ENCODE measurements around the gene TEX14.
"Not testable (repeated sequence)": the region's sequence is repeated elsewhere in the genome, so short reads cannot be mapped to it uniquely, and the experiment has no call there.

The TEX14 gene

GRCh38 chr17:58586009-58586644, 105.7 kb downstream of the TEX14 start:
- H3K27ac ChIP-seq (ENCODE audit: low read depth in 2 of 2, low read length in 2 of 2) = no peak overlapping the region

DNA sequence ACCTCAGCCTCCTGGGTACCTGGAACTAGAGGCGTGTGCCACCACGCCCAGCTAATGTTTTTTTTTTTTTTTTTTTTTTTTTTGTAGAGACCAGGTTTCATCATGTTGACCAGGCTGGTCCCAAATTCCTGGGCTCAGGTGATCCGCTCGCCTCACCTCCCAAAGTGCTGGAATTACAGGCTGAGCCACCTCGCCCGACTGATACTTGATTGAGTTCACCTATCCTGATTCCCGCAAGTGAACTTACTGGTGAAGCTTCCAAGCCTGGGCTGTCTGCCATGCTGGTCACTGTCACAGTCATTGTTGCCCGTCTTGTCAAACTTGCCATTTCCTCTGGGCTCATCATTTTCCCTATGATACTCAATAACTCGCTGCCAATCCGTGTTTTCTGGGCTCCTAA, 106.3 kb downstream of the TEX14 start:
- no peaks in the 10 kb centered on the region for H3K9me3 ChIP-seq (ENCODE audit: control insufficient read depth in 2 of 2, low read length in 2 of 2)
- no peaks in the 10 kb centered on the region for H3K36me3 ChIP-seq (ENCODE audit: control insufficient read depth in 2 of 2, insufficient read depth in 2 of 2, low read length in 2 of 2)
- peaks cover 0 to 3% of the 10 kb centered on the region in 2 donors for H3K27me3 ChIP-seq (ENCODE audit: control insufficient read depth in 2 of 2, insufficient read depth in 2 of 2, low read length in 2 of 2)
- no peak overlapping the region for H3K4me3 ChIP-seq (ENCODE audit: low read length in 2 of 2)
- no peak overlapping the region for H3K9ac ChIP-seq (ENCODE audit: low read depth in 1 of 2, low read length in 2 of 2)
- H3K27ac ChIP-seq (ENCODE audit: low read depth in 2 of 2, low read length in 2 of 2) = no peak overlapping the region
- no peaks in the 10 kb centered on the region for H3K4me1 ChIP-seq (ENCODE audit: control insufficient read depth in 2 of 2, insufficient read depth in 2 of 2, low read length in 2 of 2)

More at GRCh38 chr17:58586009-58586644, 105.7 kb downstream of the TEX14 start:
- no peak overlapping the region for H3K9ac ChIP-seq (ENCODE audit: low read depth in 1 of 2, low read length in 2 of 2)
- no peaks in the 10 kb centered on the region for H3K9me3 ChIP-seq (ENCODE audit: control insufficient read depth in 2 of 2, low read length in 2 of 2)
- no peak overlapping the region for H3K4me3 ChIP-seq (ENCODE audit: low read length in 2 of 2)
- H3K27me3 ChIP-seq (ENCODE audit: control insufficient read depth in 2 of 2, insufficient read depth in 2 of 2, low read length in 2 of 2) = peaks cover 0 to 3% of the 10 kb centered on the region in 2 donors
- H3K4me1 ChIP-seq (ENCODE audit: control insufficient read depth in 2 of 2, insufficient read depth in 2 of 2, low read length in 2 of 2) = no peaks in the 10 kb centered on the region
- H3K36me3 ChIP-seq (ENCODE audit: control insufficient read depth in 2 of 2, insufficient read depth in 2 of 2, low read length in 2 of 2) = no peaks in the 10 kb centered on the region

GRCh38 chr17:58583486-58583885, 108.4 kb downstream of the TEX14 start:
- H3K27me3 ChIP-seq (ENCODE audit: control insufficient read depth in 2 of 2, insufficient read depth in 2 of 2, low read length in 2 of 2) = peaks cover 0 to 3% of the 10 kb centered on the region in 2 donors
- no peak overlapping the region for H3K27ac ChIP-seq (ENCODE audit: low read depth in 2 of 2, low read length in 2 of 2)
- H3K36me3 ChIP-seq (ENCODE audit: control insufficient read depth in 2 of 2, insufficient read depth in 2 of 2, low read length in 2 of 2) = no peaks in the 10 kb centered on the region
- H3K9ac ChIP-seq (ENCODE audit: low read depth in 1 of 2, low read length in 2 of 2) = no peak overlapping the region
- no peaks in the 10 kb centered on the region for H3K4me1 ChIP-seq (ENCODE audit: control insufficient read depth in 2 of 2, insufficient read depth in 2 of 2, low read length in 2 of 2)
- H3K4me3 ChIP-seq (ENCODE audit: low read length in 2 of 2) = no peak overlapping the region
- H3K9me3 ChIP-seq (ENCODE audit: control insufficient read depth in 2 of 2, low read length in 2 of 2) = no peaks in the 10 kb centered on the region

- not testable (repeated sequence) for H3K27me3 ChIP-seq (ENCODE audit: control insufficient read depth in 2 of 2, insufficient read depth in 2 of 2, low read length in 2 of 2); H3K4me3 ChIP-seq (ENCODE audit: low read length in 2 of 2); H3K9ac ChIP-seq (ENCODE audit: low read depth in 1 of 2, low read length in 2 of 2); H3K36me3 ChIP-seq (ENCODE audit: control insufficient read depth in 2 of 2, insufficient read depth in 2 of 2, low read length in 2 of 2); H3K4me1 ChIP-seq (ENCODE audit: control insufficient read depth in 2 of 2, insufficient read depth in 2 of 2, low read length in 2 of 2); H3K9me3 ChIP-seq (ENCODE audit: control insufficient read depth in 2 of 2, low read length in 2 of 2); H3K27ac ChIP-seq (ENCODE audit: low read depth in 2 of 2, low read length in 2 of 2)
Observed at GRCh38 chr17:58582718-58583117, 109.1 kb downstream of the TEX14 start.

GRCh38 chr17:58580671-58581070, 111.2 kb downstream of the TEX14 start:
- no peak overlapping the region for H3K4me3 ChIP-seq (ENCODE audit: low read length in 2 of 2)
- H3K9ac ChIP-seq (ENCODE audit: low read depth in 1 of 2, low read length in 2 of 2) = no peak overlapping the region
- no peaks in the 10 kb centered on the region for H3K4me1 ChIP-seq (ENCODE audit: control insufficient read depth in 2 of 2, insufficient read depth in 2 of 2, low read length in 2 of 2)
- no peaks in the 10 kb centered on the region for H3K9me3 ChIP-seq (ENCODE audit: control insufficient read depth in 2 of 2, low read length in 2 of 2)
- no peaks in the 10 kb centered on the region for H3K36me3 ChIP-seq (ENCODE audit: control insufficient read depth in 2 of 2, insufficient read depth in 2 of 2, low read length in 2 of 2)
- H3K27me3 ChIP-seq (ENCODE audit: control insufficient read depth in 2 of 2, insufficient read depth in 2 of 2, low read length in 2 of 2) = peaks cover 0 to 3% of the 10 kb centered on the region in 2 donors
- no peak overlapping the region for H3K27ac ChIP-seq (ENCODE audit: low read depth in 2 of 2, low read length in 2 of 2)

DNA sequence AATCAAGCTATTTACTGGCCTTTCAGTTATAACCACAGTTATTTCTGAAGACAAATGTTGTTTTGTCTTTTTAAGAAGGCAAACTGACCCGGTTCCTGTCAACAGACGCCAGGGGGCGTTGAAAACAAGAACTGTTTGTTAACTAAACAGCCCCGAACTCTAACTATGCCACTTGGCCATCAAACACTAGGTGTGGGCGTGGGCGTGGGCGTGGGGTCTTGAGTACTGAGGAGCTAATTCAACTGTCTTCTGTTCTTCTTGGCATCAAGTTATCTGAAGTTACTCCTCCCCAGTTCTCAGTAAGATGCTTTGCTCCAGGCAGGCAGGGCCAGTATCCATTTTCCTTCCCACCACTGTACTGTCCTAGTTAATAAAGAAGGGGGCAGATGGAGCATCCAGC, 114.1 kb downstream of the TEX14 start:
- Histone ChIP-seq H3K27ac (ENCODE audit: low read depth in 2 of 2, low read length in 2 of 2) (no peak overlapping the region), H3K9ac (ENCODE audit: low read depth in 1 of 2, low read length in 2 of 2) (no peak overlapping the region), H3K9me3 (ENCODE audit: control insufficient read depth in 2 of 2, low read length in 2 of 2) (no peaks in the 10 kb centered on the region), H3K4me1 (ENCODE audit: control insufficient read depth in 2 of 2, insufficient read depth in 2 of 2, low read length in 2 of 2) (no peaks in the 10 kb centered on the region), H3K27me3 (ENCODE audit: control insufficient read depth in 2 of 2, insufficient read depth in 2 of 2, low read length in 2 of 2) (no peaks in the 10 kb centered on the region), H3K4me3 (ENCODE audit: low read length in 2 of 2) (no peak overlapping the region), H3K36me3 (ENCODE audit: control insufficient read depth in 2 of 2, insufficient read depth in 2 of 2, low read length in 2 of 2) (no peaks in the 10 kb centered on the region)

DNA sequence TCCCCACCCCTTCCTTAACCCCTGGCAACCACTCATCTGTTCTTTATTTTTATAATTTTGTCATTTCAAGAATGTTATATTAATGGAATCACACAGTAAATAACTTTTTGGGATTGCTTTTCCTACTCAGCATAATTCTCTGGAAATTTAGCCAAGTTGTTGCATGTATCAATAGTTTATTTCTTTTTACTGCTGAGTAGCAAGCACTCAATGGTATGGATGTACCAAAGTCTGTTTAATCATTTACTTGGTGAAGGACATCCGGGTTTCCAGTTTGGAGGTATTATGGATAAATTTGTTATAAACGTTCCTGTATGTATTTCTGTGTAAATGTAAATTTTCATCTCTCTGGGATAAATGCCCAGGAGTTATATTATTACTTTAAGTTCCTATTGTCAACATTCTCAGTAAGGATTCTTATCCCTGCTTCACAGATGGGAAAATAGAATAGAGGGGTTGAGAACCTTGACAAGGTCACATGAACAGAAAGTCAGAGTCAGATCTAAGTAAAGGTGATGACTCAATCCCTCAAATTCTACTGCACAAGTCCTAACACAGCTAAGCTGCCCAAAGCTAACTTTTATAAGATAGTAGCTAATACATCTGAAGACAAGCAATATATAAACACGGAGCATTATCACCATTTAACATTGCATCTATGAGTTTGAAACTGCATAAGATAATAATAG, 115.0 kb downstream of the TEX14 start:
- no peak overlapping the region for H3K4me3 ChIP-seq (ENCODE audit: low read length in 2 of 2)
- H3K27ac ChIP-seq (ENCODE audit: low read depth in 2 of 2, low read length in 2 of 2) = no peak overlapping the region
- H3K27me3 ChIP-seq (ENCODE audit: control insufficient read depth in 2 of 2, insufficient read depth in 2 of 2, low read length in 2 of 2) = no peaks in the 10 kb centered on the region
- H3K9ac ChIP-seq (ENCODE audit: low read depth in 1 of 2, low read length in 2 of 2) = no peak overlapping the region
- no peaks in the 10 kb centered on the region for H3K4me1 ChIP-seq (ENCODE audit: control insufficient read depth in 2 of 2, insufficient read depth in 2 of 2, low read length in 2 of 2)
- no peaks in the 10 kb centered on the region for H3K36me3 ChIP-seq (ENCODE audit: control insufficient read depth in 2 of 2, insufficient read depth in 2 of 2, low read length in 2 of 2)
- no peaks in the 10 kb centered on the region for H3K9me3 ChIP-seq (ENCODE audit: control insufficient read depth in 2 of 2, low read length in 2 of 2)

GRCh38 chr17:58575511-58575910, 116.3 kb downstream of the TEX14 start:
- H3K27ac ChIP-seq (ENCODE audit: low read depth in 2 of 2, low read length in 2 of 2) = no peak overlapping the region
- no peaks in the 10 kb centered on the region for H3K4me1 ChIP-seq (ENCODE audit: control insufficient read depth in 2 of 2, insufficient read depth in 2 of 2, low read length in 2 of 2)

DNA sequence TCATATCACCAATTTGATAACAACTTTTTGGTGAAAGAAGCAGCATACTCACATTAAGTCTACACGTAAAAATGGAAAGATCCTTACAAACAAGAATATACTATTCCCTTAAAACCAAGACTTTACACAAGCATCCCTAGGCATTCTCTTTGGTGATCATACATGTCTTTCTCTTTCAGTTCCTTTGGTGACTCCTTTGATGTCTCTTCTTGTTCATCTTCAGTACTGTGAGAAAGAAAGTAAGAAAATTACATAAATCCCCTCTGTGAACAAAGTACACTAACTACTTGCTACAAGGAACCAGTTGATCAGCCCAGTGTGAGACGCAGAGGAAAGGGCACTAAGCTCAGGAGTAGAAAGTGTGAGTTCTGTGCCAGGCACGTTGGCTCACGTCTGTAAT, 117.8 kb downstream of the TEX14 start:
- Histone ChIP-seq H3K4me1 (ENCODE audit: control insufficient read depth in 2 of 2, insufficient read depth in 2 of 2, low read length in 2 of 2) (no peaks in the 10 kb centered on the region), H3K4me3 (ENCODE audit: low read length in 2 of 2) (no peak overlapping the region), H3K9me3 (ENCODE audit: control insufficient read depth in 2 of 2, low read length in 2 of 2) (no peaks in the 10 kb centered on the region), H3K36me3 (ENCODE audit: control insufficient read depth in 2 of 2, insufficient read depth in 2 of 2, low read length in 2 of 2) (no peaks in the 10 kb centered on the region), H3K9ac (ENCODE audit: low read depth in 1 of 2, low read length in 2 of 2) (no peak overlapping the region), H3K27ac (ENCODE audit: low read depth in 2 of 2, low read length in 2 of 2) (no peak overlapping the region), H3K27me3 (ENCODE audit: control insufficient read depth in 2 of 2, insufficient read depth in 2 of 2, low read length in 2 of 2) (no peaks in the 10 kb centered on the region)

More at GRCh38 chr17:58575511-58575910, 116.3 kb downstream of the TEX14 start:
- no peak overlapping the region for H3K9ac ChIP-seq (ENCODE audit: low read depth in 1 of 2, low read length in 2 of 2)
- no peaks in the 10 kb centered on the region for H3K27me3 ChIP-seq (ENCODE audit: control insufficient read depth in 2 of 2, insufficient read depth in 2 of 2, low read length in 2 of 2)
- H3K4me3 ChIP-seq (ENCODE audit: low read length in 2 of 2) = no peak overlapping the region
- H3K9me3 ChIP-seq (ENCODE audit: control insufficient read depth in 2 of 2, low read length in 2 of 2) = no peaks in the 10 kb centered on the region
- H3K36me3 ChIP-seq (ENCODE audit: control insufficient read depth in 2 of 2, insufficient read depth in 2 of 2, low read length in 2 of 2) = no peaks in the 10 kb centered on the region

GRCh38 chr17:58572846-58573245, 119.0 kb downstream of the TEX14 start:
- Histone ChIP-seq H3K4me1 (ENCODE audit: control insufficient read depth in 2 of 2, insufficient read depth in 2 of 2, low read length in 2 of 2) (no peaks in the 10 kb centered on the region), H3K4me3 (ENCODE audit: low read length in 2 of 2) (no peak overlapping the region), H3K27me3 (ENCODE audit: control insufficient read depth in 2 of 2, insufficient read depth in 2 of 2, low read length in 2 of 2) (no peaks in the 10 kb centered on the region), H3K9me3 (ENCODE audit: control insufficient read depth in 2 of 2, low read length in 2 of 2) (no peaks in the 10 kb centered on the region), H3K9ac (ENCODE audit: low read depth in 1 of 2, low read length in 2 of 2) (no peak overlapping the region), H3K36me3 (ENCODE audit: control insufficient read depth in 2 of 2, insufficient read depth in 2 of 2, low read length in 2 of 2) (no peaks in the 10 kb centered on the region), H3K27ac (ENCODE audit: low read depth in 2 of 2, low read length in 2 of 2) (no peak overlapping the region)
